K562 (cell line): ENCODE results near the gene IRF4. TPM values are rescaled to one million over a fixed set of nuclear protein-coding genes. Genes with fewer than 3 reads are reported as not detected.

Experiments
- ATAC-seq: fragments of 200-7000 bp; cut with Tn5 transposase; 3 replicates; pipeline ENCODE4 v1.9.1; 2020; ENCODE audit warnings: moderate library complexity
- BruUV-seq: library from RNA; stranded (reverse); fragments of 400-500 nt; replicated peaks from 2 replicates; lab custom pipeline; 2021; lab: Mats Ljungman, UMichigan
- CTCF ChIA-PET: fragments of 300-600 bp; formaldehyde crosslinking; extraction: SDS; loops from one replicate; lab custom pipeline; 2021; ENCODE audit warnings: low intra/inter-chr PET ratio; lab: Yijun Ruan, JAX
- POLR2A ChIA-PET: fragments of 300-600, 350-650 bp; sonication (Branson Sonifier 250); formaldehyde crosslinking; extraction: SDS; loops from one replicate; lab custom pipeline; 2021; ENCODE audit warnings: antibody characterized with exemption, inconsistent platforms; lab: Yijun Ruan, JAX
- DNase-seq, 4 experiments: peaks; one replicate each; pipeline versions ENCODE4 v3.0.0 to v3.0.0-alpha.2; 2011 to 2018; ENCODE audit warnings: low spot score in 3 of 4, mixed read lengths in 3 of 4; ENCODE audit errors: extremely low read depth in 1 of 4
- FAIRE-seq: peaks from 2 replicates; lab custom pipeline; 2011; peaks lifted over from hg19 to GRCh38; lab: Jason Lieb, UNC
- H2AFZ ChIP-seq: 2 replicates; pipeline ENCODE4 v1.6.0; 2011; ENCODE audit warnings: low read depth, low read length, control low read depth, inconsistent platforms
- H3K27ac ChIP-seq: fragments of 200-600 bp; 3 replicates; pipeline ENCODE4 v1.8.0; 2011; ENCODE audit warnings: low read depth, mild to moderate bottlenecking, control low read depth, inconsistent platforms, low read length, moderate library complexity, mixed read lengths; ENCODE audit errors: extremely low read depth
- H3K27me3 ChIP-seq, 2 experiments: fragments of 300-600 bp in 1 of 2; 2 replicates in 1 of 2; 3 replicates in 1 of 2; pipeline versions ENCODE4 v1.6.0 to v1.8.0; 2011; ENCODE audit warnings: inconsistent platforms in 2 of 2, low read length in 2 of 2, mild to moderate bottlenecking in 1 of 2, mixed read lengths in 1 of 2, moderate library complexity in 1 of 2; ENCODE audit not compliant: control insufficient read depth in 2 of 2, insufficient read depth in 2 of 2
- H3K36me3 ChIP-seq: fragments of 300-600 bp; 3 replicates; pipeline ENCODE4 v1.8.0; 2011; ENCODE audit warnings: mild to moderate bottlenecking, low read length, inconsistent platforms; ENCODE audit not compliant: control insufficient read depth, insufficient read depth
- H3K4me1 ChIP-seq, 2 experiments: fragments of 200-600 bp in 1 of 2; replicated peaks in 1 of 2; 2 replicates in 1 of 2; 3 replicates in 1 of 2; pipeline versions ENCODE4 v1.5.1 to v1.8.0; 2011; ENCODE audit warnings: inconsistent platforms in 2 of 2, low read length in 2 of 2, mild to moderate bottlenecking in 1 of 2, mixed read lengths in 1 of 2, moderate library complexity in 1 of 2; ENCODE audit not compliant: control insufficient read depth in 2 of 2, insufficient read depth in 2 of 2
- H3K4me2 ChIP-seq: 2 replicates; pipeline ENCODE4 v1.6.1; 2011; ENCODE audit warnings: low read length, control low read depth, inconsistent platforms, mixed read lengths; ENCODE audit not compliant: insufficient read depth
- H3K4me3 ChIP-seq: fragments of 200-600 bp; sonication (generic), shearing (Covaris generic); 2 replicates; pipeline ENCODE4 v1.5.1; 2016; ENCODE audit warnings: control low read depth, inconsistent platforms
- H3K79me2 ChIP-seq: fragments of 200-600 bp; 3 replicates; pipeline ENCODE4 v1.8.0; 2011; ENCODE audit warnings: low read length, inconsistent platforms; ENCODE audit not compliant: control insufficient read depth, insufficient read depth
- H3K9ac ChIP-seq, 2 experiments: 2 replicates each; pipeline versions ENCODE4 v1.6.0 to v1.6.1; 2011; ENCODE audit warnings: low read depth in 2 of 2, low read length in 2 of 2, control low read depth in 1 of 2, inconsistent platforms in 1 of 2, mild to moderate bottlenecking in 1 of 2, mixed read lengths in 1 of 2; ENCODE audit not compliant: insufficient read depth in 1 of 2
- H3K9me1 ChIP-seq: one replicate; pipeline ENCODE4 v1.6.0; 2011; ENCODE audit warnings: inconsistent platforms, mild to moderate bottlenecking, low read length, moderate library complexity; ENCODE audit not compliant: control insufficient read depth, insufficient read depth
- H3K9me3 ChIP-seq: replicated peaks from 2 replicates; pipeline ENCODE4 v1.5.1; 2011; ENCODE audit warnings: low read depth, low read length, inconsistent platforms; ENCODE audit not compliant: control insufficient read depth, insufficient read depth
- H4K20me1 ChIP-seq: replicated peaks from 2 replicates; pipeline ENCODE4 v1.6.1; 2011; ENCODE audit warnings: low read length, inconsistent platforms, mixed read lengths; ENCODE audit not compliant: control insufficient read depth, insufficient read depth
- MLX ChIP-seq, 2 experiments: fragments of 450-650 bp in 1 of 2; sonication (generic) in 1 of 2; formaldehyde crosslinking; conservative IDR thresholded peaks; 2 replicates each; pipeline versions ENCODE4 v1.4.0 to v1.8.1; 2020 to 2022; ENCODE audit warnings: mild to moderate bottlenecking in 1 of 2, missing genetic modification reagents in 1 of 2
- NUFIP1 ChIP-seq: fragments of 450-650 bp; IDR thresholded peaks from 2 replicates; pipeline ENCODE4 v1.6.1; 2018; ENCODE audit not compliant: partially characterized antibody
- RBM14 ChIP-seq: fragments of 200-400 bp; formaldehyde crosslinking; IDR thresholded peaks from 2 replicates; pipeline ENCODE4 v1.6.1; 2018; ENCODE audit warnings: low read depth, mild to moderate bottlenecking, low read length, moderate library complexity, borderline replicate concordance; ENCODE audit not compliant: insufficient read depth
- SIRT6 ChIP-seq: IDR thresholded peaks from one replicate; pipeline ENCODE4 v1.6.1; 2012; ENCODE audit warnings: low read depth, mild to moderate bottlenecking, control low read depth, inconsistent platforms, low read length, moderate library complexity
- WGBS: fragments of 100-300 bp; shearing (Covaris generic); methylation state at CpG from one replicate; pipeline ENCODE4 v1.1.6; 2016; ENCODE audit warnings: low coverage, mixed read lengths; ENCODE audit not compliant: insufficient coverage; ENCODE audit errors: missing lambda C conversion rate; 5-methylcytosine and 5-hydroxymethylcytosine counted together
- in situ Hi-C: fragments of 300-500 bp; cut with MboI; formaldehyde crosslinking; loops from 4 replicates; pipeline ENCODE4 v1.15.0; 2018; ENCODE audit warnings: inconsistent platforms, mixed read lengths
- intact Hi-C: fragments of 100-400 bp; cut with micrococcal nuclease; formaldehyde crosslinking; loops from 2 replicates; pipeline ENCODE4 v1.14.2; 2022
- polyA plus RNA-seq, 8 experiments: library from polyadenylated mRNA; depleted of rRNA in 4 of 8; stranded (reverse) in 5 of 8; unstranded in 3 of 8; fragments of >200 nt; fragmentation: Nextera tagmentation in 2 of 8; fragmentation: Illumina TruSeq in 1 of 8; extraction: Ambion mirVana in 2 of 8; extraction: Trizol in 1 of 8; gene quantifications; 2 replicates each; pipeline versions ENCODE4 v1.2.1 to v1.2.3, GENCODE V29; 2011 to 2014; ENCODE audit warnings: inconsistent platforms in 1 of 8, missing spikeins in 1 of 8
- total RNA-seq, 7 experiments: library from RNA; depleted of rRNA in 6 of 7; stranded (reverse); fragments of >200 nt in 6 of 7; fragmentation: Illumina TruSeq in 2 of 7; extraction: Trizol in 2 of 7; gene quantifications; 2 replicates each; pipeline versions ENCODE4 v1.2.1 to v1.2.3, GENCODE V29; 2011 to 2021; ENCODE audit warnings: low replicate concordance in 1 of 7

The IRF4 gene
- total and polyA plus RNA-seq, 9 of the 15 experiments (the other 6 are each of a cell fraction or from before 2014, with no cell fraction given) = 0.05 to 0.33 (median 0.09) TPM; not detected in 6

- Histone ChIP-seq H2AFZ (no peak overlapping the region), H3K9ac (no peak overlapping the region), H3K4me3 (no peak overlapping the region), H3K79me2 (no peaks in the 10 kb centered on the region), H3K4me2 (no peak overlapping the region), H3K36me3 (no peaks in the 10 kb centered on the region), H3K9me1 (no peaks in the 10 kb centered on the region), H3K4me1 (0 out of 5 replicates have a peak, but pooled peaks cover 0 to 2% of the 10 kb centered on the region in 2 experiments), H3K27me3 (peaks cover 38 to 76% of the 10 kb centered on the region in 2 experiments)
- ATAC-seq = no peak
- in situ Hi-C loops (no loop called here), intact Hi-C loops (no loop called here)
- TF ChIP-seq SIRT6 = no peak
- no peak for TF ChIP-seq RBM14
- no peak for TF ChIP-seq MLX (CRISPR knock-in tag; conservative IDR thresholded peaks at IDR 0.05)
- no peak for TF ChIP-seq NUFIP1
- TF ChIP-seq, all 486 proteins: peak for 0
- BruUV-seq = no TSS peak
- Histone ChIP-seq H3K9me3 (no peaks in the 10 kb centered on the region), H4K20me1 (peaks cover 11% of the 10 kb centered on the region), H3K27ac (no peak overlapping the region)
- 9% methylated on average over 12 of the region's 12 CpGs for WGBS
- CTCF ChIA-PET = no interaction called here
- DNase-seq = no peak
- POLR2A ChIA-PET = no interaction called here
- FAIRE-seq = no peak
Measured at GRCh38 chr6:357261-357790, 34.2 kb upstream of the IRF4 start.
